Measurements from ENCODE around the gene UQCRHL.

The UQCRHL gene

GRCh38 chr1:15757575-15758342 is 49.7 kb downstream of the UQCRHL start:
- DNase-seq, result no peak

All from CD4-positive, alpha-beta T cell treated with Interleukin-17A for 4 hours (primary cell).